ENCODE data around the gene EMX2. TPM values are rescaled to one million over a fixed set of nuclear protein-coding genes. Genes with fewer than 3 reads are reported as not detected.

EMX2 gene
- total and polyA plus RNA-seq, 2 donors (not counting 3 experiments of a cell fraction or from before 2014, with no cell fraction given) = not detected

DNA sequence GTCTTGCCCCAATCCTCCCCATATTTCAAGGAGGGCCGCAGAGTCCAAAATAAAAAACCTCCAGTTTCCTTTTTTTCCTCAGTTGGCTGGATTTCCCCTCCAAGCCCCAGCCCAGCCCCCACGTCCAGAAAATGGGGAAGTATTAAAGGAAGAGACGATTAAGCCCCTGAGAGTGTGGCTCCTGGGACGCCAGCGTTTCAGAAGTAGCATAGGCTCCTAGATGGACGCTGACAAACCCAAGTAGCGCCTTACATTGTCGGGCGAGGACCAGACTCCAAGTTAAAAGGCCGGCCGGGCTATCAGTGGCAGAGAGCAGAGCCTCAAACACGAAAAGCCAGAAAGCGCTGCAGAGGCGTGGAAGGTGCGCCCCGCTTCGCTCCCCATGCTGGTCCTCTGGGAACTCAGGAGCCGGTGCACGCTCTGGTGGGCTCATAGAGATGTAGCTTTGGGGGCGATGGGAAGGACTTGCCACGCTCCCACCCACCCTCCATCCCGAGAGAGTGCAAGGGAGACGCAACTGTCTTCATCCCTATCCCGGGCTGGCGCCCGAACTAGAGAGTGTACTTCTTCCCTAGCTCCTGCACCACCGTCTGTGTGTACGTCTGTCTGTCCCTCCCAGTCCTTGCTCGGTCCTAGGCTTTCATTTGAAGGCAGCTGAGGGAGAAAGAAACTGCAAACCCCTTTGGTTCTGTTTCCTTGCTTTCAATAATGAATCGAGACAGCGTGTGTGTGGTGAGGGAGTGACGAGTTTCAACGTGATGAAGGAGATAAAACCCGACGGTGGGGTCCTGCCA, 6.3 kb upstream of the EMX2 start:
- Histone ChIP-seq H2AFZ (ENCODE audit: low read depth, low read length) (no peak overlapping the region), H3K79me2 (ENCODE audit: control insufficient read depth, insufficient read depth, low read length) (no peaks in the 10 kb centered on the region), H3K27ac (ENCODE audit: insufficient read depth, low read depth, low read length) (no peak overlapping the region), H3K4me1 (ENCODE audit: control insufficient read depth, extremely low read depth, insufficient read depth, low read length) (no peaks in the 10 kb centered on the region), H3K9me3 (replicated peaks; ENCODE audit: control insufficient read depth, insufficient read depth, low read length) (no peaks in the 10 kb centered on the region), H3K9me1 (replicated peaks; ENCODE audit: control insufficient read depth, extremely low read depth, insufficient read depth, low read length) (no peaks in the 10 kb centered on the region), H3K36me3 (ENCODE audit: control insufficient read depth in 2 of 2, extremely low read depth in 1 of 2, insufficient read depth in 2 of 2, low read length in 2 of 2) (no peaks in the 10 kb centered on the region), H3K4me2 (ENCODE audit: insufficient read depth, low read length) (no peak overlapping the region), H3K27me3 (ENCODE audit: control insufficient read depth in 2 of 2, insufficient read depth in 2 of 2, low read length in 2 of 2) (peaks cover 86 to 96% of the 10 kb centered on the region in 2 experiments), H4K20me1 (replicated peaks; ENCODE audit: control insufficient read depth, extremely low read depth, insufficient read depth, low read length) (no peaks in the 10 kb centered on the region), H3K4me3 (replicated peaks in 1 of 3; ENCODE audit: insufficient read depth in 1 of 3, low read depth in 1 of 3, low read length in 3 of 3) (no peak overlapping the region), H3K9ac (replicated peaks; ENCODE audit: extremely low read depth, insufficient read depth, low read length) (no peak overlapping the region)
- no TSS peak for BruUV-seq (replicated peaks)
- FAIRE-seq (no peak), DNase-seq (ENCODE audit: low read depth, low spot score) (no peak)
- ChIA-PET POLR2A (interaction anchor here (0.6 kb wide), 1 partner anchor 122 kb away, joined by 4 read pairs; no protein-coding TSS in a partner anchor), CTCF (interaction anchor here (1.7 to 5.8 kb wide), 9 partner anchors 10 to 924 kb away, joined by 4 to 94 read pairs (median 12); no protein-coding TSS in a partner anchor)
- dilution Hi-C loops (cut with MboI; ENCODE audit: extremely low pct_ligation_motif_present, low sequenced_read_pairs) (no loop called here), intact Hi-C loops (cut with micrococcal nuclease) (loop anchor here (2.0 to 5.0 kb wide), 4 partner anchors 93 to 923 kb away; partner anchors contain the start of genes FAM204A and RAB11FIP2)
- TF ChIP-seq POLR2A (IDR thresholded peaks at IDR 0.05; ENCODE audit: low read depth, low read length) (no peak), GATA2 (IDR thresholded peaks at IDR 0.05; ENCODE audit: insufficient read depth, insufficient read length, low read depth, low read length) (no peak), MAX (IDR thresholded peaks at IDR 0.05; ENCODE audit: insufficient read depth, insufficient read length) (no peak), EZH2 (IDR thresholded peaks at IDR 0.05; ENCODE audit: borderline replicate concordance, low read depth, low read length, severe bottlenecking) (no peak), CTCF (IDR thresholded peaks at IDR 0.05; ENCODE audit: extremely low read depth in 1 of 2, insufficient read depth in 1 of 2, low read depth in 1 of 2, low read length in 2 of 2) (no peak), MYC (IDR thresholded peaks at IDR 0.05; ENCODE audit: low read depth, low read length) (no peak), JUN (IDR thresholded peaks at IDR 0.05; ENCODE audit: borderline replicate concordance, insufficient read depth, insufficient read length, low read depth) (no peak), FOS (IDR thresholded peaks at IDR 0.05; ENCODE audit: borderline replicate concordance, insufficient read depth, low read length) (no peak), POLR2AphosphoS5 (IDR thresholded peaks at IDR 0.05; ENCODE audit: insufficient read depth, low read depth, low read length) (no peak)
